Testis (tissue), 2 donors: ENCODE measurements around the gene GRM7.

Experiments used
- POLR2A ChIP-seq: fragments of 450-650 bp; IDR thresholded peaks from one replicate; pipeline ENCODE4 v1.6.1; 2017; ENCODE audit warnings: antibody characterized with exemption, mild to moderate bottlenecking, moderate library complexity
- TF ChIP-seq, protein P1 (sequence below), 3 experiments: fragments of 450-650 bp in 2 of 3; fragments of 200-600 bp in 1 of 3; sonication (generic) in 1 of 3; IDR thresholded peaks; one replicate each; pipeline ENCODE4 v1.5.1; 2016 to 2019; ENCODE audit warnings: antibody characterized with exemption in 3 of 3, mild to moderate bottlenecking in 2 of 3, moderate library complexity in 1 of 3

DNA sequence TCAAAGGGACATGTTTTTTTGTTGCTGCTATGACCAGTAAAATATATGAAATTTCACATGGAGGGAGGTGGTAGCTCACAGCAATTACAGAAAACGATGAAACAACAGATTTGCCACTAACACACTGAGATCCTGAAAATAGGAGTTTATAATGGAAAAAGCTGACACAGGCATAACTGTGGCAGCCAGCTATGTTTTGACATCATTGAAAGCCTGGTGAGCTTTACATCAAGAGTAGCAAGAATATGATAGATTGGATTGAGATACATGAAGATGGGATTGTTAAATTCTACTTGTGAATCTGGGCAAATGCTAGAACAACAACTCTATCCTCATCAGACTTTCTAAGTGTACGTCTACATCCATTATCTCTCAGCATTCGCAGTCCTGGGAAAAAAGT, 760.7 kb downstream of the GRM7 start:
- TF ChIP-seq, protein P1, sequence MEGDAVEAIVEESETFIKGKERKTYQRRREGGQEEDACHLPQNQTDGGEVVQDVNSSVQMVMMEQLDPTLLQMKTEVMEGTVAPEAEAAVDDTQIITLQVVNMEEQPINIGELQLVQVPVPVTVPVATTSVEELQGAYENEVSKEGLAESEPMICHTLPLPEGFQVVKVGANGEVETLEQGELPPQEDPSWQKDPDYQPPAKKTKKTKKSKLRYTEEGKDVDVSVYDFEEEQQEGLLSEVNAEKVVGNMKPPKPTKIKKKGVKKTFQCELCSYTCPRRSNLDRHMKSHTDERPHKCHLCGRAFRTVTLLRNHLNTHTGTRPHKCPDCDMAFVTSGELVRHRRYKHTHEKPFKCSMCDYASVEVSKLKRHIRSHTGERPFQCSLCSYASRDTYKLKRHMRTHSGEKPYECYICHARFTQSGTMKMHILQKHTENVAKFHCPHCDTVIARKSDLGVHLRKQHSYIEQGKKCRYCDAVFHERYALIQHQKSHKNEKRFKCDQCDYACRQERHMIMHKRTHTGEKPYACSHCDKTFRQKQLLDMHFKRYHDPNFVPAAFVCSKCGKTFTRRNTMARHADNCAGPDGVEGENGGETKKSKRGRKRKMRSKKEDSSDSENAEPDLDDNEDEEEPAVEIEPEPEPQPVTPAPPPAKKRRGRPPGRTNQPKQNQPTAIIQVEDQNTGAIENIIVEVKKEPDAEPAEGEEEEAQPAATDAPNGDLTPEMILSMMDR (IDR thresholded peaks at IDR 0.05) = no peak
- TF ChIP-seq POLR2A = no peak
